Measurements from ENCODE around the gene ARHGAP27. TPM values are rescaled to one million over a fixed set of nuclear protein-coding genes. Genes with fewer than 3 reads are reported as not detected.

Gene ARHGAP27
- total and polyA plus RNA-seq, 2 of the 4 experiments (the other 2 are of a cell fraction): under 0.01 to 0.89 TPM

DNA sequence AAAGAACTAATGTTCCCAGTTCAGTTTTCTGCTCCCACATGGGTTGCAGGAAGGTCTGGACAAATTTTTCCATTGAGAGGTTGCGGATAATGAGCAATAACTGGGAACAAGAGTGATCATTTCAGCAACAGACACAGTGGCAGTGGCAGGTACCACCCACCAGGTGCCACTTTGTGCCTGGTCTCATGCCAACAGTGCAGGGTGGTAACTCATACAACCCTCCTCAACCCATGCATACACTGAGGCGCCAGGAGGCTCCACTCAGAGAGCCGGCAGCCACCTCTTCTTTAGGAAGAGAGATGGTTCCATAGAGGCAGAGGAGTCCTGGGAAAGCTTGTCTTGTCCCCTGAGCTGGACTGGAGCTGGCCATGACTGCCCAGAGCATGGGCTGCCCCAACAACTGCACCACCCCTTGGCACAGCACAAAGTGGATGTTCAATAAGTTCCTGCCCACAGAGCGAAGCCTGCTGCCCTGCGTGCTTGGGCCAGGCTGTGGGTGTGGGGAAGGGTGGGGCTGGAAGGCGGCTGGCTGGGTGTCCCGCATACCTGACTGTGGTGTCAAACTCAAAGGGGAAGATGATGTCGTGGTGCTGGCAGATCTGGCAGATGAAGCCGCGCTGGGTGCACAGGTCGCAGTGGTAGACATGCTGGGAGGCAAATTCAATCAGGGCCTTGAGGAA, 6.4 kb upstream of the ARHGAP27 start:
- in situ Hi-C loops (cut with MboI; ENCODE audit: low sequenced_read_pairs) (no loop called here), intact Hi-C loops (cut with micrococcal nuclease) (no loop called here), dilution Hi-C loops (cut with HindIII; ENCODE audit: low sequenced_read_pairs, unreplicated experiment) (no loop called here)
- Histone ChIP-seq H3K27ac (ENCODE audit: insufficient read depth, low read length) (no peak overlapping the region), H2BK120ac (ENCODE audit: low read depth, low read length) (no peak overlapping the region), H3K9ac (ENCODE audit: low read depth, low read length) (no peak overlapping the region), H2AFZ (replicated peaks; ENCODE audit: low read length, poor library complexity) (no peak overlapping the region), H2AK5ac (ENCODE audit: low read depth, low read length) (no peak overlapping the region), H3K4me1 (ENCODE audit: control insufficient read depth, insufficient read depth, low read length) (no peaks in the 10 kb centered on the region; the same call in 1 of the 2 replicates), H3K9me3 (ENCODE audit: control insufficient read depth, insufficient read depth, low read length) (no peaks in the 10 kb centered on the region), H3K79me1 (ENCODE audit: low read depth in 1 of 2, low read length in 2 of 2) (no peaks in the 10 kb centered on the region), H3K9me1 (ENCODE audit: insufficient read depth, low read length) (no peaks in the 10 kb centered on the region; the same call in 1 of the 2 replicates), H2BK20ac (ENCODE audit: low read depth, low read length) (no peak overlapping the region), H2BK15ac (ENCODE audit: low read depth, low read length) (no peak overlapping the region), H3K27me3 (ENCODE audit: control insufficient read depth, insufficient read depth, low read length) (no peaks in the 10 kb centered on the region), H2BK5ac (ENCODE audit: low read depth, low read length, poor library complexity, severe bottlenecking) (no peak overlapping the region), H4K5ac (ENCODE audit: low read depth, low read length) (no peak overlapping the region), H3K4me3 (ENCODE audit: insufficient read depth, low read depth, low read length) (no peak overlapping the region), H3K36me3 (ENCODE audit: control insufficient read depth, insufficient read depth, low read length) (peaks cover 22% of the 10 kb centered on the region), H3K14ac (replicated peaks; ENCODE audit: low read depth, low read length) (no peak overlapping the region), H4K8ac (ENCODE audit: low read depth in 2 of 2, low read length in 2 of 2) (no peak overlapping the region), H3K4me2 (ENCODE audit: low read depth, low read length) (no peak overlapping the region), H4K91ac (ENCODE audit: insufficient read depth, low read depth, low read length) (no peak overlapping the region), H3K18ac (ENCODE audit: low read depth, low read length) (no peak overlapping the region), H2AK9ac (replicated peaks; ENCODE audit: low read depth, low read length, poor library complexity) (no peak overlapping the region), H4K20me1 (ENCODE audit: insufficient read depth, low read length) (peaks cover 7% of the 10 kb centered on the region; the same call in 1 of the 2 replicates), H3K56ac (ENCODE audit: extremely low read depth, insufficient read depth, low read length) (no peak overlapping the region), H3K4ac (ENCODE audit: low read depth, low read length) (no peak overlapping the region), H3K23ac (ENCODE audit: low read depth, low read length) (no peak overlapping the region)
- WGBS, 2 experiments (ENCODE audit: extremely low coverage in 2 of 2, insufficient read length in 1 of 2): 93% methylated on average over 7 of the region's 11 CpGs; no CpG with 5 or more reads in 1 of the 2 experiments
- TF ChIP-seq, protein P1, sequence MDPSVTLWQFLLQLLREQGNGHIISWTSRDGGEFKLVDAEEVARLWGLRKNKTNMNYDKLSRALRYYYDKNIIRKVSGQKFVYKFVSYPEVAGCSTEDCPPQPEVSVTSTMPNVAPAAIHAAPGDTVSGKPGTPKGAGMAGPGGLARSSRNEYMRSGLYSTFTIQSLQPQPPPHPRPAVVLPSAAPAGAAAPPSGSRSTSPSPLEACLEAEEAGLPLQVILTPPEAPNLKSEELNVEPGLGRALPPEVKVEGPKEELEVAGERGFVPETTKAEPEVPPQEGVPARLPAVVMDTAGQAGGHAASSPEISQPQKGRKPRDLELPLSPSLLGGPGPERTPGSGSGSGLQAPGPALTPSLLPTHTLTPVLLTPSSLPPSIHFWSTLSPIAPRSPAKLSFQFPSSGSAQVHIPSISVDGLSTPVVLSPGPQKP (IDR thresholded peaks at IDR 0.05; ENCODE audit: borderline replicate concordance, low read depth, low read length): no peak
- TF ChIP-seq, protein P2, sequence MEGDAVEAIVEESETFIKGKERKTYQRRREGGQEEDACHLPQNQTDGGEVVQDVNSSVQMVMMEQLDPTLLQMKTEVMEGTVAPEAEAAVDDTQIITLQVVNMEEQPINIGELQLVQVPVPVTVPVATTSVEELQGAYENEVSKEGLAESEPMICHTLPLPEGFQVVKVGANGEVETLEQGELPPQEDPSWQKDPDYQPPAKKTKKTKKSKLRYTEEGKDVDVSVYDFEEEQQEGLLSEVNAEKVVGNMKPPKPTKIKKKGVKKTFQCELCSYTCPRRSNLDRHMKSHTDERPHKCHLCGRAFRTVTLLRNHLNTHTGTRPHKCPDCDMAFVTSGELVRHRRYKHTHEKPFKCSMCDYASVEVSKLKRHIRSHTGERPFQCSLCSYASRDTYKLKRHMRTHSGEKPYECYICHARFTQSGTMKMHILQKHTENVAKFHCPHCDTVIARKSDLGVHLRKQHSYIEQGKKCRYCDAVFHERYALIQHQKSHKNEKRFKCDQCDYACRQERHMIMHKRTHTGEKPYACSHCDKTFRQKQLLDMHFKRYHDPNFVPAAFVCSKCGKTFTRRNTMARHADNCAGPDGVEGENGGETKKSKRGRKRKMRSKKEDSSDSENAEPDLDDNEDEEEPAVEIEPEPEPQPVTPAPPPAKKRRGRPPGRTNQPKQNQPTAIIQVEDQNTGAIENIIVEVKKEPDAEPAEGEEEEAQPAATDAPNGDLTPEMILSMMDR (conservative IDR thresholded peaks at IDR 0.05; ENCODE audit: low read depth, low read length): no peak
- TF ChIP-seq BHLHE40 (IDR thresholded peaks at IDR 0.05; ENCODE audit: low read depth, low read length) (no peak), RCOR1 (IDR thresholded peaks at IDR 0.05; ENCODE audit: insufficient replicate concordance, low read length) (no peak), SMC3 (IDR thresholded peaks at IDR 0.05; ENCODE audit: low read depth, low read length) (no peak), MAFK (IDR thresholded peaks at IDR 0.05; ENCODE audit: low read depth, low read length) (no peak), RFX5 (IDR thresholded peaks at IDR 0.05; ENCODE audit: low read depth, low read length) (no peak), RAD21 (IDR thresholded peaks at IDR 0.05; ENCODE audit: low read length) (no peak), MAZ (IDR thresholded peaks at IDR 0.05; ENCODE audit: borderline replicate concordance, low read depth, low read length) (no peak), MXI1 (IDR thresholded peaks at IDR 0.05; ENCODE audit: borderline replicate concordance, low read depth, low read length) (no peak), NFE2L2 (IDR thresholded peaks at IDR 0.05; ENCODE audit: low read depth, low read length) (no peak), POLR2A (IDR thresholded peaks at IDR 0.05; ENCODE audit: low read depth, low read length) (no peak), CEBPB (IDR thresholded peaks at IDR 0.05; ENCODE audit: low read depth, low read length) (no peak), CHD1 (IDR thresholded peaks at IDR 0.05; ENCODE audit: low read depth, low read length) (no peak), FOS (IDR thresholded peaks at IDR 0.05; ENCODE audit: low read depth, low read length) (no peak)
- TF ChIP-seq, protein P3, sequence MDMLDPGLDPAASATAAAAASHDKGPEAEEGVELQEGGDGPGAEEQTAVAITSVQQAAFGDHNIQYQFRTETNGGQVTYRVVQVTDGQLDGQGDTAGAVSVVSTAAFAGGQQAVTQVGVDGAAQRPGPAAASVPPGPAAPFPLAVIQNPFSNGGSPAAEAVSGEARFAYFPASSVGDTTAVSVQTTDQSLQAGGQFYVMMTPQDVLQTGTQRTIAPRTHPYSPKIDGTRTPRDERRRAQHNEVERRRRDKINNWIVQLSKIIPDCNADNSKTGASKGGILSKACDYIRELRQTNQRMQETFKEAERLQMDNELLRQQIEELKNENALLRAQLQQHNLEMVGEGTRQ (IDR thresholded peaks at IDR 0.05; ENCODE audit: low read depth, low read length): no peak
- ChIA-PET CTCF (no interaction called here), POLR2A (ENCODE audit: unreplicated experiment) (no interaction called here)
- DNase-seq (no peak), ATAC-seq (ENCODE audit: low read depth) (no peak)
- BruUV-seq (replicated peaks): no TSS peak

All from IMR-90 (cell line).